CD4-positive, alpha-beta T cell treated with Interferon alpha-2 for 1 hour (primary cell): ENCODE data around the gene UST.
"Not testable (repeated sequence)": the region's sequence is repeated elsewhere in the genome, so short reads cannot be mapped to it uniquely, and the experiment has no call there.

ENCODE experiments used
- DNase-seq, 2 donors: peaks; one replicate each; pipeline ENCODE4 v3.0.0-alpha.2; 2020 to 2022

UST gene

DNA sequence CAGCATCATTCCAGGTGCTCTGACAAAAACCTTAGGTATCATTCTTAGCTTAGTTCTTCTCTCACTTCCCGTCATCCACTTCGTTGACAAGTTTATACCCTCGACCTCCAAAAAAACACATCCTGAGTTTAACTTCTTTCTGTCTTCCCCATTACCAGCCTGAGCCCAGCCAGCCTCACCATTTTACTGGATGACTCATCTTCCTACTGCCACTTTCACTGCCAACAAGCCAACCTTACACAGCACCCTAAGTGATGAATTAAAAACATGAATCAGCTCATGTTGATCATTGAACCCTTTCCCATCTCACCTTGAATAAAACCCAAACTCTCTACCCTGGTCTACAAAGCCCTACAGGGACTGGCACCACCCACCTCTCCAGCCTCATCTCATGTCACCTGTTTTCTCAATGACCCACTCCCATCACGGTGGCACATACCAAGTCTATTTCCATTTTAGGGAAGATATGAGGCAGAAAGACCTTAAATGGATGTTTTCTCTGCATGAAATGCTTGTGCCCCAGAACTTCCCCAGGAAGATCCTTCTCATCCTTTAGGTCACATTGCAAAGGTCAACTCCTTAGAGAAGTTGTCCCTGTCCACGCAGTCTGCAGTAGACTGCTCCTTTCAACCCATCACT, 9.9 kb upstream of the UST start:
- no peak for DNase-seq

DNA sequence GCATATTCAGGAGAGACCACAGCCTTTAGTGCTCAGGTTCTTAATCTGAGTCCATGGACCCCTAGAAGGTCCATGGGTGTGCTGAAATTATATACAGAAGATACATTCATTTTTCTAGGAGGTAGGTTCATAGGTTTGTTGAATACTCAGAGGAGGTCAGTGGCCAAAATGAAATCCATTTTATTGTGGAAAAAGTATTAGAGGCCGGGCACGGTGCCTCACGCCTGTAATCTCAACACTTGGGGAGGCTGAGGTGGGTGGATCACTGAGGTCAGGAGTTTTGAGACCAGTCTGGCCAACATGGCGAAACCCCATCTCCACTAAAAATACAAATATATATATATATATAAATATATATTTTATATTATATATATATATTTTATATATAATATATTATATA, 9.0 kb upstream of the UST start:
- DNase-seq = no peak

- DNase-seq = no peak
Measured at GRCh38 chr6:148738946-148739821, 7.6 kb upstream of the UST start.

DNA sequence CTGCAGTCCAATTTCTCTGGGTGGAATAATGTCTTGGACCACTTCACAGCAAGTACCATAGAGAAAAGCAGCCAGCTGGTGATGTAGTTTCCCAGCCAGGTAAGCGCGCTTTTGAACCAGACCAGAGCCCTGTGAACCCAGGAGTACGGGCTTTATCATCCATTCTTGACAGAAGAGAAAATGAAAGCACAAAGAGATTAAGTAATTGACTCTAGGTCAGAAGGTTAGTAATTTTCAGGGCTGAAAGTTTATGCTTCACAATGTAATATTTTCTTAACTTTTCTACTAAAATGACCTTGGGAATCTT, 7.1 kb upstream of the UST start:
- no peak for DNase-seq

DNA sequence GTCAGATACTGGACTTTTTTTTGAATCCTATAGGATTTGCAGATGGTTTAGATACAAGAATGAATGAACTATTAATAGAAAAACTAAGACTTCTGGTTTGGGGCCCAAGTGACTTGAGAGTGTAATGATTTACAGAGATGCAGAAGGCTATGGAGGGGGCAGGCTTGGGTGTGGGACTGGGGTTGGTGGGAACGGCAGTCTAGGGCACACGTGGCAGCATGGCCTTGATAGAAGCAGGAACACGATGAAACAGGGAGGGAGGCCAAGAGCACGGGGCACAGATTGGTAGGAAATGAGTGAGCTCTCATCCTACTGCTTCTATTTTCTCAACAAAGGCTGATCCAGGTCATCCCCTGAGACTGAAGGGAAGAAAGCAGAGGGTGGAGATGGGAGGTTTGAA, 3.4 kb upstream of the UST start:
- no peak for DNase-seq

- no peak for DNase-seq
Measured at GRCh38 chr6:148745926-148746325, 904 bp upstream of the UST start.

GRCh38 chr6:148747145-148747470, 278 bp downstream of the UST start:
- DNase-seq = peak in 1 of 2 donors; percentile 28

GRCh38 chr6:148747471-148748165, 788 bp downstream of the UST start:
- DNase-seq = peak; percentile 63 to 73

DNA sequence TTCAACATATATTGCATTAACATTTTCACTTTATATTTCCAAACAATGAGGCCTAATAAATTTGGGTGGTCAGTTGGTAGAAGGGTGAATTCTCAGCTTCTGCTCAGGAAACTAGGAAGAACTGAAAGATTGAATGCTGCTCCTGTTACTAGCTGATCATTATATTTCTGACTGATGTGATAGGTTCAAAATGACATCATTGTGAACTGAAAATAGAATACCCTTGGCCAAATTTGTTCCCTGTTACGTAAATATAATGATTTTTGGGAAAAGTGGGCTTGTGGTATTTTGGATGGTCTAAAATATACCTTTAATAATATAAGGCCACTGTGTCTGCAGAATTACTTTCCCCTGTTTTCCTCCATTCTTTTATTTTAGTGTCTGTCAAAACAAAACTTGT, 2.8 kb downstream of the UST start:
- DNase-seq = no peak

GRCh38 chr6:148750838-148751792, 4.3 kb downstream of the UST start:
- DNase-seq = no peak

DNA sequence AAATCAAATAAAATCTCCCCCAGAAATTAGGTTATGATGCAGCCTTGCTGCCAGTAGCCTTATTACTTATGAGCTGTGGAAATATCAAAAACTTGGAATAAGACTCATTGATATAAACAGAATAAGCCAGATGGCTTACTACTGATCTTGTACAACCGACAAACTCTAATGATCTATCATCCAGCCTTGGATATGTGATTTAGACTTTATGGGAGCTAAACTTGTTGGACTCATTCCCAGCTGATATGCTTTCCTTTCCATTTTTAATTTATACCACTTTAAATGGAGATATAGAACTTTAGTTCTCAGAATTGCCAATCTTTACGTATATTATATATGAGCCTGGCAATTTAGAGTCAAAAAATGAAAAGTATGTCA, 5.0 kb downstream of the UST start:
- no peak for DNase-seq

GRCh38 chr6:148755379-148755778, 8.5 kb downstream of the UST start:
- not testable (repeated sequence) for DNase-seq

- no peak for DNase-seq
Measured at GRCh38 chr6:148757944-148758480, 11.2 kb downstream of the UST start.

DNA sequence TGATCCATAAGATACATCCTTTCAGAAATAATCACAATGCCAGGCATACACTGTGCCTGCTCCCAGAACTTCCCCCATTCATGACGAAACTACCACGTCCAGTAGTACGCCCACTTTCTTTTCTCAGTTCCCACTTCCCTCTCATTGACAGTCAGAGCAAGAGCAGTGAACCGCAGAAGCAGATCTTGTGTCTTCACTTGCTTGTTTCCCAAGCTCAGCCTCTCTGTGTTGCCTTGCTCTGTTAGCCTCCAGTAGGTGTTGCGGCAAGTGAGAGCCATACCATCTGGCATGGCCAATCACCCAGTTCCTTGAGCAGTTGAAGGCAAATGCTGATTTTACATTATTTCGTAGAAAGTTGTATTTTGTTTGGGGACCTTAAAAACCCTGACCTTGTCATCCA, 11.7 kb downstream of the UST start:
- peak; percentile 66 to 83 for DNase-seq

DNA sequence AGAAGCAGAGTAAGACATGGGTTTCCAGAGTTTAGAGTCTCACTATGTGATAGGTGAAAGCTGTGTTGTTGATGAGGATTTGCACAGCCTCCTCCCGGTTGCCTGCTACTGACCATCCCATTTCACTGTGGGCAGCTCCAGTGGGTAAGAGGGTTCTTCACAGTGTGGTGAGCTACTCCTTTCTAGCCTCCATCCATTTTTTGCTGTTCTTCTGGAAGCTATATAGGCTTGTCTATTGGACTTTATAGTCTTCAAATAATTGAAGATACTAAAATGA, 13.4 kb downstream of the UST start:
- DNase-seq = peak in 1 of 2 donors; percentile 19

- DNase-seq = peak; percentile 55 to 80
Measured at GRCh38 chr6:148760568-148761526, 14.0 kb downstream of the UST start.

- DNase-seq = peak; percentile 66 to 76
Measured at GRCh38 chr6:148761527-148762011, 14.7 kb downstream of the UST start.

DNA sequence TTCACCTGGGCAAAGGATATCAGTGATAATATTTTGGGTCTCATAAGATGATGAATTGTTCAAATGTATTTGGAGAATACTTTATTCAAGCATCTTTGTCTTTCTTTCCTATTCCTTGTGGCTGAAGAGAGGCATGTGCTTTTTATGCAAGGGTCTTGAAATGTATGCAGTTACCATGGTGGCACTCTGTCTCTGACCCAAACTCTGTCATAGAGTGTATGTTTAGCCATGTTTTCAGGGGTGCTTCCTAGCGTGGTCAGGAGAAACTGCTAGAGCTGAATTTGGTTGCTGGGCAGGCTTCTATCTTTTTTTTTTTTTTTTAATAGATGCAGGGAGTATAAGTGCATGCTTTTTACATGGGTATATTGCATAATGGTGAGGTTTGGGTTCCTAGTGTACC, 15.4 kb downstream of the UST start:
- no peak for DNase-seq

GRCh38 chr6:148764259-148765020, 17.6 kb downstream of the UST start:
- DNase-seq = not testable (repeated sequence)

GRCh38 chr6:148765898-148766808, 19.3 kb downstream of the UST start:
- no peak for DNase-seq
